Testis (tissue), 3 donors: Measurements from ENCODE around the gene PILRB. TPM values are rescaled to one million over a fixed set of nuclear protein-coding genes. Genes with fewer than 3 reads are reported as not detected.
"Not testable (repeated sequence)": the region's sequence is repeated elsewhere in the genome, so short reads cannot be mapped to it uniquely, and the experiment has no call there.

Experiments used
- DNase-seq: peaks from one replicate; pipeline ENCODE4 v3.0.0-alpha.2; 2019
- H3K27ac ChIP-seq, 2 donors: fragments of 200-600 bp; sonication (generic); one replicate each; pipeline ENCODE4 v1.5.1; 2019
- H3K27me3 ChIP-seq: fragments of 200-600 bp; sonication (generic); one replicate; pipeline ENCODE4 v1.5.1; 2019
- H3K36me3 ChIP-seq: fragments of 200-600 bp; sonication (generic); one replicate; pipeline ENCODE4 v1.5.1; 2017; ENCODE audit warnings: low read depth; ENCODE audit errors: missing control alignments
- H3K4me1 ChIP-seq: fragments of 200-600 bp; sonication (generic); one replicate; pipeline ENCODE4 v1.5.1; 2019
- H3K4me3 ChIP-seq, 2 donors: fragments of 200-600 bp; sonication (generic); one replicate each; pipeline ENCODE4 v1.5.1; 2017 to 2019
- H3K9me3 ChIP-seq: fragments of 200-600 bp; sonication (generic); one replicate; pipeline ENCODE4 v1.5.1; 2017
- POLR2A ChIP-seq: fragments of 450-650 bp; IDR thresholded peaks from one replicate; pipeline ENCODE4 v1.6.1; 2017; ENCODE audit warnings: antibody characterized with exemption, mild to moderate bottlenecking, moderate library complexity
- WGBS, 2 donors: methylation state at CpG; one replicate each; pipeline ENCODE4 v1.1.5; 2018; 5-methylcytosine and 5-hydroxymethylcytosine counted together
- intact Hi-C: fragments of 100-400 bp; cut with DNase I; formaldehyde crosslinking; loops from one replicate; pipeline ENCODE4 v1.15.1; 2023; ENCODE audit warnings: low total_unique reads
- polyA plus RNA-seq: library from polyadenylated mRNA; stranded (reverse); fragments of 350-450 nt; fragmentation: Illumina TruSeq; extraction: RNeasy Lipid Tissue Mini Kit (QIAGEN cat#74804); gene quantifications from one replicate; pipeline ENCODE4 v1.2.3, GENCODE V29; 2014; ENCODE audit warnings: low read depth, low replicate concordance; ENCODE audit not compliant: insufficient read depth
- total RNA-seq, 2 donors: library from RNA; depleted of rRNA; stranded (reverse); fragments of >200 nt; gene quantifications; one replicate each; pipeline ENCODE4 v1.2.3, GENCODE V29; 2016
- TF ChIP-seq, protein P1 (sequence below), 3 experiments: fragments of 450-650 bp in 2 of 3; fragments of 200-600 bp in 1 of 3; sonication (generic) in 1 of 3; IDR thresholded peaks; one replicate each; pipeline ENCODE4 v1.5.1; 2016 to 2019; ENCODE audit warnings: antibody characterized with exemption in 3 of 3, mild to moderate bottlenecking in 2 of 3, moderate library complexity in 1 of 3

PILRB gene
- total and polyA plus RNA-seq, 3 donors from 2014 or later: 126 to 258 (median 155) TPM

DNA sequence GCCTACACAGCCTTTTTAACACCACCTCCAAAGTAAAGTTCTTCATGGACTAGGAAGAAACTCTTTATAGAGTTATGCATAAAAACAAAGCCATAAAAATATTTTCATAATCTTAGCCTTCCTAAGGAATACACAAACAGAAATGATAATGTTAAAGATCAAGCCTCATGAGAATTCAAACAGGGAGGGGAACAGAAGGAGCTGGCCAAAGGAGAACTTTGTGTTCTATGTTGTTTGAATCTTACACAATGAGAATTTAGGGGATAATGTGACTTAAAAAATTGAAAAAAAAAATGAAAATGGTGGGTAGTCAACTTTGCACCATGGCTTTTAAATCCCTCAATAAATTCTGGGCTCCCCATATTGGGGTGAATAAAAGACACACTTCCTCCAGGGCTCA, 9.1 kb upstream of the PILRB start:
- TF ChIP-seq, protein P1, sequence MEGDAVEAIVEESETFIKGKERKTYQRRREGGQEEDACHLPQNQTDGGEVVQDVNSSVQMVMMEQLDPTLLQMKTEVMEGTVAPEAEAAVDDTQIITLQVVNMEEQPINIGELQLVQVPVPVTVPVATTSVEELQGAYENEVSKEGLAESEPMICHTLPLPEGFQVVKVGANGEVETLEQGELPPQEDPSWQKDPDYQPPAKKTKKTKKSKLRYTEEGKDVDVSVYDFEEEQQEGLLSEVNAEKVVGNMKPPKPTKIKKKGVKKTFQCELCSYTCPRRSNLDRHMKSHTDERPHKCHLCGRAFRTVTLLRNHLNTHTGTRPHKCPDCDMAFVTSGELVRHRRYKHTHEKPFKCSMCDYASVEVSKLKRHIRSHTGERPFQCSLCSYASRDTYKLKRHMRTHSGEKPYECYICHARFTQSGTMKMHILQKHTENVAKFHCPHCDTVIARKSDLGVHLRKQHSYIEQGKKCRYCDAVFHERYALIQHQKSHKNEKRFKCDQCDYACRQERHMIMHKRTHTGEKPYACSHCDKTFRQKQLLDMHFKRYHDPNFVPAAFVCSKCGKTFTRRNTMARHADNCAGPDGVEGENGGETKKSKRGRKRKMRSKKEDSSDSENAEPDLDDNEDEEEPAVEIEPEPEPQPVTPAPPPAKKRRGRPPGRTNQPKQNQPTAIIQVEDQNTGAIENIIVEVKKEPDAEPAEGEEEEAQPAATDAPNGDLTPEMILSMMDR (IDR thresholded peaks at IDR 0.05): no peak
- no peak for TF ChIP-seq POLR2A
- H3K27ac ChIP-seq: peak overlapping the region; percentile 87 to 88
- no peaks in the 10 kb centered on the region for H3K27me3 ChIP-seq
- intact Hi-C loops: loop anchor here (10.0 kb wide), 1 partner anchor 56 kb away; no protein-coding TSS in a partner anchor
- H3K9me3 ChIP-seq: no peaks in the 10 kb centered on the region
- peaks cover 50% of the 10 kb centered on the region for H3K4me1 ChIP-seq
- H3K4me3 ChIP-seq: no peak overlapping the region
- DNase-seq: no peak
- no peaks in the 10 kb centered on the region for H3K36me3 ChIP-seq

DNA sequence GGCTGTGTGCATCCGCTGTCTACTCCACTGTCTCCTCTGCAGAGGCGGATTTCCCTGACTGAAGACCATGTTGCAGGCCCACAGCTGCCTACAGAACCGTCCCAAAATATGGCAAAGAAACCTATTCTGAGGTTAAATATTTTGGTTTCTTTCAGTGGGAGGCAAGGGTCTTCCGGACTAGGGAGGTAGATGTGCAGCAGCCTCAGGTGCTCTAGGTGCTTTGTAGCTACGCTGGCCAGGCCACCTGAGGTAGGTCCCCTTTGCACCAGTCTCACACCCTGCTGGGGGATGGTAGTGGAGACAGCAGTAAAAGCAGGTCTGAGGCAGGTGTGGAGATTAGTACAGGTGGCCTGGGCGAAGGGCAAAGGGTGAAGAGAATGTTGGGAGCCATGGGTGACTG, 8.2 kb upstream of the PILRB start:
- Histone ChIP-seq H3K27ac (peak overlapping the region; percentile 27 to 87), H3K27me3 (no peaks in the 10 kb centered on the region), H3K4me1 (peaks cover 41% of the 10 kb centered on the region), H3K36me3 (no peaks in the 10 kb centered on the region), H3K9me3 (no peaks in the 10 kb centered on the region), H3K4me3 (no peak overlapping the region)
- no peak for DNase-seq
- 88 to 91% methylated on average over 6 of the region's 6 CpGs for WGBS, 2 donors
- TF ChIP-seq, protein P1 (IDR thresholded peaks at IDR 0.05): no peak
- no peak for TF ChIP-seq POLR2A
- intact Hi-C loops: loop anchor here (10.0 kb wide), 1 partner anchor 55 kb away; no protein-coding TSS in a partner anchor

DNA sequence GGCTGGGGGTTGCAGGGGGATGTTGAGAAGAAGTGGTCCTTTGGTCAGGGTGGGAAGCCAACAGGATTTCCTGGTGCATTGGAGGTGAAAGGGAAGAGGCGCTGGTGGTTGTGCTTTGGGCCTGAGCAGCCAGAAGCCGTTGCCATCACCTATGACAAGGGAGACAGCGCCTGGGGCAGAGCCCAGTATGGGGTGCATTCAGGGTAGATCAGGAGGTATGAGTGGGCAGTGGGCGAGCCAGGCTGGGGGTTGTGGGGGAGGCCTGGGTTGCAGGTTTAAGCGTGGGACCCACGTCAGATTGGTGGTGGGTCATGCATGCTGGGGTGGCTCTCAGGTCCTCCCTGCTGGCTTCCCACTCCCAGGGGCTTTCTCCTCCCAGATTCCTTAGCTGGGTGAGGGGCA, 6.3 kb upstream of the PILRB start:
- no peaks in the 10 kb centered on the region for H3K36me3 ChIP-seq
- intact Hi-C loops: no loop called here
- peak overlapping the region in 1 of 2 donors; percentile 32 for H3K27ac ChIP-seq
- no peak for TF ChIP-seq POLR2A
- TF ChIP-seq, protein P1 (IDR thresholded peaks at IDR 0.05): no peak
- H3K4me3 ChIP-seq: no peak overlapping the region
- H3K27me3 ChIP-seq: no peaks in the 10 kb centered on the region
- 94 to 97% methylated on average over 6 of the region's 6 CpGs for WGBS, 2 donors
- no peak for DNase-seq
- H3K9me3 ChIP-seq: no peaks in the 10 kb centered on the region
- H3K4me1 ChIP-seq: peaks cover 27% of the 10 kb centered on the region

DNA sequence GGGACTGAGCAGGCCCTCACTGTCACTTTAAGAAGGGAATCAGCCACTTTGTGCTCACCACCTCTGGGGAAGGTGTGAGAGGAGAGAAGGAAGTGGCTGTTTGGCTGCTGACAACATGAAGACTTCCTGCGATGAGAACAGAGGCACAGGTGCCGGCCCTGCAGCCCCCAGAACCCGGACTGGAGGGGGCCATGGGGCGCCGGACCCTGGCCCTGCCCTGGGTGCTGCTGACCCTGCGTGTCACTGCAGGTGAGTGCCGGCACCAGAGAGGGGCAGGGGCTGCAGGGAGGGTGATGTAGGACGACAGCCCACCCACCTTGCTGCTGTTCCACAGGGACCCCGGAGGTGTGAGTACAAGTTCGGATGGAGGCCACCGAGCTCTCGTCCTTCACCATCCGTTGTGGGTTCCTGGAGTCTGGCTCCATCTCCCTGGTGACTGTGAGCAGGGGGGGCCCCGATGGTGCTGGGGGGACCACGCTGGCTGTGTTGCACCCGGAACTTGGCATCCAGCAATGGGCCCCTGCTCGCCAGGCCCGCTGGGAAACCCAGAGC, 5.6 kb upstream of the PILRB start:
- H3K36me3 ChIP-seq, H3K9me3 ChIP-seq, DNase-seq, H3K27me3 ChIP-seq, H3K4me3 ChIP-seq, intact Hi-C loops, H3K27ac ChIP-seq: not testable (repeated sequence)
- peaks cover 21% of the 10 kb centered on the region for H3K4me1 ChIP-seq
- WGBS, 2 donors: 85 to 91% methylated on average over 4 to 15 of the region's 18 CpGs

DNA sequence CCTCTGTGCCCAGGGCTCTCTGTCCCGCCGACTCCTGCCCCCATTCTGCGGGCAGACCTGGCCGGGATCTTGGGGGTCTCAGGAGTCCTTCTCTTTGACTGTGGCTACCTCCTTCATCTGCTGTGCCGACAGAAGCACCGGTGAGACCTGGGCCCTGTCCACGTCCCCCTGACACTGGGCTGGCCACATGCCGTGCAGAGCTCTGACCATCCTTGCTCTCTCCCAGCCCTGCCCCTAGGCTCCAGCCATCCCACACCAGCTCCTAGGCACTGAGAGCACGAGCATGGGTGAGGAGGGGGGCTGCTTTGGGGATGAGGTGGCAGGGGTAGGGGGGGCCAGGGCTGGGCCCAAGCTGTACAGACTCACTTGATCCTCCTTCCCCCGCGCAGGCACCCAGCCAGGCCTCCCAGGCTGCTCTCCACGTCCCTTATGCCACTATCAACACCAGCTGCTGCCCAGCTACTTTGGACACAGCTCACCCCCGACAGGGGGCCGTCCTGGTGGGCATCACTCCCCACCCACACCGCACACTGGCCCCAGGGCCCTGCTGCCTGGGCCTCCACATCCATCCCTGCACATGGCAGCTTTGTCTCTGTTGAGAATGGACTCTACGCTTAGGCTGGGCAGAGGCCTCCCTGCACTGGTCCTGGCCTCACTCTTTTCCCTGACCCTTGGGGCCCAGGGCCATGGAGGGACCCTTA, 4.8 kb upstream of the PILRB start:
- Histone ChIP-seq H3K4me3 (no peak overlapping the region), H3K27me3 (no peaks in the 10 kb centered on the region), H3K36me3 (no peaks in the 10 kb centered on the region), H3K27ac (peak overlapping the region; percentile 39 to 53), H3K4me1 (peaks cover 13% of the 10 kb centered on the region), H3K9me3 (no peaks in the 10 kb centered on the region)
- intact Hi-C loops: no loop called here
- no peak for DNase-seq
- WGBS, 2 donors: 88 to 91% methylated on average over 9 to 16 of the region's 16 CpGs
- TF ChIP-seq, protein P1 (IDR thresholded peaks at IDR 0.05): no peak
- no peak for TF ChIP-seq POLR2A
